Liver (tissue), 9 donors: ENCODE data around the gene PARP12. TPM values are rescaled to one million over a fixed set of nuclear protein-coding genes. Genes with fewer than 3 reads are reported as not detected.

Source experiments
- DNase-seq: peaks from one replicate; pipeline ENCODE4 v3.0.0-alpha.2; 2017; ENCODE audit warnings: low spot score
- H3K27ac ChIP-seq, 2 donors: one replicate each; pipeline ENCODE4 v1.7.0; 2013; ENCODE audit warnings: inconsistent platforms in 2 of 2, low read length in 2 of 2, control low read depth in 1 of 2, low read depth in 1 of 2, mild to moderate bottlenecking in 1 of 2
- H3K27me3 ChIP-seq, 4 donors: one replicate each; pipeline versions ENCODE4 v1.6.1 to v1.7.0; 2013; ENCODE audit warnings: low read length in 3 of 4, inconsistent platforms in 1 of 4, mild to moderate bottlenecking in 1 of 4, moderate library complexity in 1 of 4; ENCODE audit not compliant: control insufficient read depth in 4 of 4, insufficient read depth in 4 of 4
- H3K36me3 ChIP-seq, 4 donors: one replicate each; pipeline versions ENCODE4 v1.6.1 to v1.7.0; 2013; ENCODE audit warnings: low read length in 3 of 4, mild to moderate bottlenecking in 3 of 4, low read depth in 1 of 4, moderate library complexity in 1 of 4; ENCODE audit not compliant: control insufficient read depth in 4 of 4, insufficient read depth in 3 of 4
- H3K4me1 ChIP-seq, 4 donors: one replicate each; pipeline versions ENCODE4 v1.6.1 to v1.7.0; 2013; ENCODE audit warnings: low read length in 3 of 4, mild to moderate bottlenecking in 3 of 4, moderate library complexity in 1 of 4; ENCODE audit not compliant: control insufficient read depth in 4 of 4, insufficient read depth in 4 of 4
- H3K4me3 ChIP-seq, 3 donors: one replicate each; pipeline versions ENCODE4 v1.6.1 to v1.7.0; 2013; ENCODE audit warnings: low read length in 3 of 3, control low read depth in 1 of 3, low read depth in 1 of 3, mild to moderate bottlenecking in 1 of 3
- H3K9ac ChIP-seq, 2 donors: one replicate each; pipeline ENCODE4 v1.7.0; 2013; ENCODE audit warnings: low read length in 2 of 2, mild to moderate bottlenecking in 2 of 2, moderate library complexity in 2 of 2, control low read depth in 1 of 2, low read depth in 1 of 2
- H3K9me3 ChIP-seq, 4 donors: one replicate each; pipeline versions ENCODE4 v1.6.1 to v1.7.0; 2013; ENCODE audit warnings: low read length in 3 of 4; ENCODE audit not compliant: control insufficient read depth in 4 of 4
- EGR1 ChIP-seq, 2 donors: IDR thresholded peaks; 2 replicates each; pipeline ENCODE4 v1.6.1; 2016 to 2018; ENCODE audit warnings: antibody characterized with exemption in 2 of 2, low read depth in 2 of 2
- FOXA1 ChIP-seq: IDR thresholded peaks from 2 replicates; pipeline ENCODE4 v1.6.1; 2016; ENCODE audit warnings: antibody characterized with exemption
- GABPA ChIP-seq, 2 donors: IDR thresholded peaks in 1 of 2; conservative IDR thresholded peaks in 1 of 2; 2 replicates each; pipeline ENCODE4 v1.6.1; 2016; ENCODE audit warnings: antibody characterized with exemption in 2 of 2, mild to moderate bottlenecking in 1 of 2, moderate library complexity in 1 of 2
- HNF4A ChIP-seq, 2 donors: conservative IDR thresholded peaks; 2 replicates each; pipeline ENCODE4 v1.6.1; 2016; ENCODE audit warnings: antibody characterized with exemption in 2 of 2, mild to moderate bottlenecking in 2 of 2
- HNF4G ChIP-seq: IDR thresholded peaks from 2 replicates; pipeline ENCODE4 v1.6.1; 2016; ENCODE audit warnings: antibody characterized with exemption
- JUND ChIP-seq, 2 donors: IDR thresholded peaks; 2 replicates each; pipeline ENCODE4 v1.6.1; 2016; ENCODE audit warnings: antibody characterized with exemption in 2 of 2
- NR2F2 ChIP-seq: IDR thresholded peaks from 2 replicates; pipeline ENCODE4 v1.6.1; 2016; ENCODE audit warnings: antibody characterized with exemption
- RAD21 ChIP-seq, 2 donors: IDR thresholded peaks; 2 replicates each; pipeline ENCODE4 v1.6.1; 2016; ENCODE audit warnings: antibody characterized with exemption in 2 of 2, mild to moderate bottlenecking in 2 of 2
- SP1 ChIP-seq: IDR thresholded peaks from 2 replicates; pipeline ENCODE4 v1.6.1; 2018; ENCODE audit warnings: antibody characterized with exemption, mild to moderate bottlenecking
- TAF1 ChIP-seq: conservative IDR thresholded peaks from 2 replicates; pipeline ENCODE4 v1.6.1; 2016; ENCODE audit warnings: antibody characterized with exemption, mild to moderate bottlenecking
- YY1 ChIP-seq: IDR thresholded peaks from 2 replicates; pipeline ENCODE4 v1.6.1; 2016; ENCODE audit warnings: antibody characterized with exemption, mild to moderate bottlenecking
- WGBS: extraction: QIAGEN DNeasy Blood & Tissue Kit; methylation state at CpG from one replicate; pipeline ENCODE4 v1.1.7; 2013; 5-methylcytosine and 5-hydroxymethylcytosine counted together
- polyA plus RNA-seq, 2 donors: library from polyadenylated mRNA; stranded (reverse) in 1 of 2; unstranded in 1 of 2; fragments of 200-250 nt in 1 of 2; fragments of >200 nt in 1 of 2; fragmentation: Nextera tagmentation in 1 of 2; extraction: Ambion mirVana in 1 of 2; gene quantifications; one replicate each; pipeline versions ENCODE4 v1.2.1 to v1.2.3, GENCODE V29; 2013 to 2015
- total RNA-seq, 2 donors: library from RNA; depleted of rRNA; stranded (reverse); fragments of >200 nt; gene quantifications; one replicate each; pipeline ENCODE4 v1.2.3, GENCODE V29; 2014
- TF ChIP-seq, protein P1 (sequence below): IDR thresholded peaks from 2 replicates; pipeline ENCODE4 v1.6.1; 2016; ENCODE audit warnings: antibody characterized with exemption
- TF ChIP-seq, protein P2 (sequence below): fragments of 150-350 bp; IDR thresholded peaks from 2 replicates; pipeline ENCODE4 v1.5.1; 2017; ENCODE audit warnings: improper control_type of control experiment, low read depth, low read length; ENCODE audit not compliant: missing input control
- TF ChIP-seq, protein P3 (sequence below): IDR thresholded peaks from 2 replicates; pipeline ENCODE4 v1.6.1; 2016; ENCODE audit warnings: antibody characterized with exemption
- TF ChIP-seq, protein P4 (sequence below): IDR thresholded peaks from 2 replicates; pipeline ENCODE4 v1.6.1; 2016; ENCODE audit warnings: antibody characterized with exemption
- donor health status: healthy.
- donor health status: healthy.
- donor health status: healthy.
- donor health status: healthy.
- donor health status: healthy.

The PARP12 gene
- total and polyA plus RNA-seq, 4 donors, result 13.3 to 32.7 (median 19.8) TPM

DNA sequence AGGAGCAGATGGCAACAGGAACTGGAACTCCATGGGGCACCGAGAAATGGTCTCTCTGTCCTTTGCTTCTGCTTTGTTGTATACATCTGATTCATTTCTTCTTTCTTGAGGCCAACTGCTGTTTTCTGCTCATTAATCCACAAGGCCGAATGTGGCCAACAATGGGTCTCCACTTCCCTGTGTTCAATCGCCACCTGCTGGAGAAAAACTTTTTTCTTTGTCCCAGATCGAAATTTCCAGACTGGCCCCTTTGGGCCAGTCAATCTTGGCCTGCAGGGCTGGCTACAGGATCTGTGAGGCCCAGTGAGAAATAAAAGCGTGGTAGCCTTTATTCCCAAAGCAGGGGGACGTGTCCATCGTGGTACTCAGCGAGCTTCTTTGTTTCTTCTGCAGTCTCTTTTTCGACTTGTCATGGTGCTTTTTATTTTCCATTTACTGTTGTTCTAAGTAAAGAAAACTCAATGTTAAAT lies 58.8 kb downstream of the PARP12 start:
- Histone ChIP-seq H3K36me3 (no peaks in the 10 kb centered on the region), H3K4me3 (no peak overlapping the region), H3K9me3 (no peaks in the 10 kb centered on the region), H3K27me3 (no peaks in the 10 kb centered on the region), H3K27ac (no peak overlapping the region), H3K4me1 (peaks cover 0 to 4% (median 3%) of the 10 kb centered on the region in 4 donors), H3K9ac (no peak overlapping the region)
- WGBS, result 66% methylated on average over 9 of the region's 9 CpGs
- TF ChIP-seq RAD21 (IDR thresholded peaks at IDR 0.05) (peak; percentile 73 to 80), TAF1 (no peak), NR2F2 (no peak)
- TF ChIP-seq, protein P1, sequence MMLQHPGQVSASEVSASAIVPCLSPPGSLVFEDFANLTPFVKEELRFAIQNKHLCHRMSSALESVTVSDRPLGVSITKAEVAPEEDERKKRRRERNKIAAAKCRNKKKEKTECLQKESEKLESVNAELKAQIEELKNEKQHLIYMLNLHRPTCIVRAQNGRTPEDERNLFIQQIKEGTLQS, result no peak
- TF ChIP-seq, protein P2, sequence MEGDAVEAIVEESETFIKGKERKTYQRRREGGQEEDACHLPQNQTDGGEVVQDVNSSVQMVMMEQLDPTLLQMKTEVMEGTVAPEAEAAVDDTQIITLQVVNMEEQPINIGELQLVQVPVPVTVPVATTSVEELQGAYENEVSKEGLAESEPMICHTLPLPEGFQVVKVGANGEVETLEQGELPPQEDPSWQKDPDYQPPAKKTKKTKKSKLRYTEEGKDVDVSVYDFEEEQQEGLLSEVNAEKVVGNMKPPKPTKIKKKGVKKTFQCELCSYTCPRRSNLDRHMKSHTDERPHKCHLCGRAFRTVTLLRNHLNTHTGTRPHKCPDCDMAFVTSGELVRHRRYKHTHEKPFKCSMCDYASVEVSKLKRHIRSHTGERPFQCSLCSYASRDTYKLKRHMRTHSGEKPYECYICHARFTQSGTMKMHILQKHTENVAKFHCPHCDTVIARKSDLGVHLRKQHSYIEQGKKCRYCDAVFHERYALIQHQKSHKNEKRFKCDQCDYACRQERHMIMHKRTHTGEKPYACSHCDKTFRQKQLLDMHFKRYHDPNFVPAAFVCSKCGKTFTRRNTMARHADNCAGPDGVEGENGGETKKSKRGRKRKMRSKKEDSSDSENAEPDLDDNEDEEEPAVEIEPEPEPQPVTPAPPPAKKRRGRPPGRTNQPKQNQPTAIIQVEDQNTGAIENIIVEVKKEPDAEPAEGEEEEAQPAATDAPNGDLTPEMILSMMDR, result peak; percentile 39
- DNase-seq, result no peak

DNA sequence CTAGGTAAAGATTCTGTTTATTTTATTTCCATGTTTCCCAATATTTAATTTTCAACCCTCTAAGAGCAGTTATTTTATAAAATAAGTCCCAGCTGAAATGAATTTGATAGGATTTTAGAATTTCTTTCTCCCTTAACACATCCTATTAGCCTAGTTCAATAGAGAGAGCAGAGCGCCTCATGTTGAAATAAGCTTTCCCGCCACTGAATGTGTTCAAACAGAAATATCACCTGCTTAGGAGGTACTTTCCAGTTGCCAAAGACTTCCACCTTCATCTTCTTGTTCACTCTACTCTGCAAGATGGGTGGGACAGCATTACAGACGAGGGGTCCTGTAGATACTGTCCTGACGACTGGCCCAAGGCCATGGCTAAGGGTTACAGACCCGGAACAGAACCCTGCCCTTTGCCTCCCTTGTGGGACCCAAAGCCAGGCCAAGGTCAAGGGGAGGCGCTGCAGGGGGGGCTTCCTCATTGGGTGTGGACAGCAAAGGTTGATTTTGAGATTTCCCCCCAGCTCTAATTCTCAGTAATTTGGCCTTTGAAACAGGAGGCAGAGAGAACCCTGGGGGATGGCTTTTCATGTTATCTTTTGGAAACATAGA lies 62.0 kb downstream of the PARP12 start:
- Histone ChIP-seq H3K4me3 (no peak overlapping the region), H3K27me3 (no peaks in the 10 kb centered on the region), H3K9ac (no peak overlapping the region), H3K9me3 (no peaks in the 10 kb centered on the region), H3K36me3 (no peaks in the 10 kb centered on the region), H3K4me1 (no peaks in the 10 kb centered on the region), H3K27ac (no peak overlapping the region)
- 75% methylated on average over 6 of the region's 6 CpGs for WGBS
- TF ChIP-seq YY1, result no peak
- DNase-seq, result no peak

DNA sequence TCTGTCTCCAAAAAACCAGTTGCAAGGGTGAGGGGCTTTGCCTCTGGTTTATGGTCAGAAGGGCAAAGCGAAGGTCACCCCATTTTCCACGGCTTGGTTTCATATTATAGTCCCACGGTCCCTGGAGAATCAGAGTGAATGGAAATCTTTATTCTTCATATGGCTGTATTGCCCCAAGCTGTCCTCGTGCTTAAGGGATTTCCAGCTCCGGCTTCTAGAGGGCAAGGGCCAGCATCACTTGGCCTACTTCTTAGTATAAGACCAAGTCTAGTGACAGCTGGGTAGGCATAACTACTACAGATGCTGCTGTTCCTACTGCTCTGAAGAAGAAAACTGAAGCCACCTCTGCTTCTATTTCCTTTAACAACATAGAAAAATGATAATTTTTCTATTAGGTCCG lies 63.2 kb downstream of the PARP12 start:
- 93% methylated on average over 6 of the region's 6 CpGs for WGBS
- H3K9me3 ChIP-seq, result no peaks in the 10 kb centered on the region

More for the DNA sequence above, 63.2 kb downstream of the PARP12 start:
- H3K36me3 ChIP-seq, result no peaks in the 10 kb centered on the region
- H3K27me3 ChIP-seq, result no peaks in the 10 kb centered on the region
- no peak overlapping the region for H3K27ac ChIP-seq
- no peak overlapping the region for H3K4me3 ChIP-seq
- H3K4me1 ChIP-seq, result peaks cover 0 to 6% (median 0%) of the 10 kb centered on the region in 4 donors
- DNase-seq, result no peak
- H3K9ac ChIP-seq, result no peak overlapping the region
- no peak for TF ChIP-seq EGR1 (IDR thresholded peaks at IDR 0.05; ENCODE audit: low read depth in 2 of 2)
- TF ChIP-seq RAD21 (IDR thresholded peaks at IDR 0.05), result no peak
- no peak for TF ChIP-seq FOXA1
- TF ChIP-seq JUND (IDR thresholded peaks at IDR 0.05), result no peak
- no peak for TF ChIP-seq TAF1
- no peak for TF ChIP-seq HNF4G
- TF ChIP-seq NR2F2, result no peak
- TF ChIP-seq, protein P3, sequence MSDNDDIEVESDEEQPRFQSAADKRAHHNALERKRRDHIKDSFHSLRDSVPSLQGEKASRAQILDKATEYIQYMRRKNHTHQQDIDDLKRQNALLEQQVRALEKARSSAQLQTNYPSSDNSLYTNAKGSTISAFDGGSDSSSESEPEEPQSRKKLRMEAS, result no peak
- no peak for TF ChIP-seq GABPA (IDR thresholded peaks at IDR 0.05 in 1 of 2, conservative IDR thresholded peaks at IDR 0.05 in 1 of 2)
- no peak for TF ChIP-seq HNF4A (conservative IDR thresholded peaks at IDR 0.05)
- TF ChIP-seq, protein P4, sequence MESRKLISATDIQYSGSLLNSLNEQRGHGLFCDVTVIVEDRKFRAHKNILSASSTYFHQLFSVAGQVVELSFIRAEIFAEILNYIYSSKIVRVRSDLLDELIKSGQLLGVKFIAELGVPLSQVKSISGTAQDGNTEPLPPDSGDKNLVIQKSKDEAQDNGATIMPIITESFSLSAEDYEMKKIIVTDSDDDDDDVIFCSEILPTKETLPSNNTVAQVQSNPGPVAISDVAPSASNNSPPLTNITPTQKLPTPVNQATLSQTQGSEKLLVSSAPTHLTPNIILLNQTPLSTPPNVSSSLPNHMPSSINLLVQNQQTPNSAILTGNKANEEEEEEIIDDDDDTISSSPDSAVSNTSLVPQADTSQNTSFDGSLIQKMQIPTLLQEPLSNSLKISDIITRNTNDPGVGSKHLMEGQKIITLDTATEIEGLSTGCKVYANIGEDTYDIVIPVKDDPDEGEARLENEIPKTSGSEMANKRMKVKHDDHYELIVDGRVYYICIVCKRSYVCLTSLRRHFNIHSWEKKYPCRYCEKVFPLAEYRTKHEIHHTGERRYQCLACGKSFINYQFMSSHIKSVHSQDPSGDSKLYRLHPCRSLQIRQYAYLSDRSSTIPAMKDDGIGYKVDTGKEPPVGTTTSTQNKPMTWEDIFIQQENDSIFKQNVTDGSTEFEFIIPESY, result no peak
- no peak for TF ChIP-seq SP1
